Upper lobe of left lung (tissue), 4 donors: Measurements from ENCODE around the gene SLC30A1.

Source experiments
- CTCF ChIP-seq, 6 experiments: fragments of 450-650 bp in 4 of 6; fragments of 200-600 bp in 2 of 6; sonication (generic) in 2 of 6; IDR thresholded peaks; one replicate each; pipeline ENCODE4 v1.5.1; 2016 to 2019; ENCODE audit warnings: antibody characterized with exemption in 6 of 6
- POLR2A ChIP-seq, 4 donors: fragments of 450-650 bp; IDR thresholded peaks; one replicate each; pipeline ENCODE4 v1.5.1; 2016 to 2017; ENCODE audit warnings: antibody characterized with exemption in 4 of 4, mild to moderate bottlenecking in 2 of 4
- POLR2AphosphoS5 ChIP-seq, 2 donors: sonication (generic); formaldehyde crosslinking; IDR thresholded peaks; one replicate each; pipeline ENCODE4 v1.5.1; 2017; ENCODE audit warnings: antibody characterized with exemption in 2 of 2

GRCh38 chr1:211591980-211592493, 13.1 kb upstream of the SLC30A1 start:
- TF ChIP-seq POLR2A (IDR thresholded peaks at IDR 0.05) (no peak), CTCF (IDR thresholded peaks at IDR 0.05) (no peak), POLR2AphosphoS5 (IDR thresholded peaks at IDR 0.05) (no peak)
